NB4 (cell line): ENCODE measurements around the gene ZNF606.

ENCODE experiments used
- POLR2A ChIP-seq: IDR thresholded peaks from 2 replicates; pipeline ENCODE4 v1.6.1; 2011; ENCODE audit warnings: mild to moderate bottlenecking; ENCODE audit not compliant: insufficient read length; ENCODE audit errors: extremely low read depth
- TF ChIP-seq, protein P1 (sequence below): IDR thresholded peaks from one replicate; pipeline ENCODE4 v1.5.1; 2012; ENCODE audit warnings: low read depth, low read length

DNA sequence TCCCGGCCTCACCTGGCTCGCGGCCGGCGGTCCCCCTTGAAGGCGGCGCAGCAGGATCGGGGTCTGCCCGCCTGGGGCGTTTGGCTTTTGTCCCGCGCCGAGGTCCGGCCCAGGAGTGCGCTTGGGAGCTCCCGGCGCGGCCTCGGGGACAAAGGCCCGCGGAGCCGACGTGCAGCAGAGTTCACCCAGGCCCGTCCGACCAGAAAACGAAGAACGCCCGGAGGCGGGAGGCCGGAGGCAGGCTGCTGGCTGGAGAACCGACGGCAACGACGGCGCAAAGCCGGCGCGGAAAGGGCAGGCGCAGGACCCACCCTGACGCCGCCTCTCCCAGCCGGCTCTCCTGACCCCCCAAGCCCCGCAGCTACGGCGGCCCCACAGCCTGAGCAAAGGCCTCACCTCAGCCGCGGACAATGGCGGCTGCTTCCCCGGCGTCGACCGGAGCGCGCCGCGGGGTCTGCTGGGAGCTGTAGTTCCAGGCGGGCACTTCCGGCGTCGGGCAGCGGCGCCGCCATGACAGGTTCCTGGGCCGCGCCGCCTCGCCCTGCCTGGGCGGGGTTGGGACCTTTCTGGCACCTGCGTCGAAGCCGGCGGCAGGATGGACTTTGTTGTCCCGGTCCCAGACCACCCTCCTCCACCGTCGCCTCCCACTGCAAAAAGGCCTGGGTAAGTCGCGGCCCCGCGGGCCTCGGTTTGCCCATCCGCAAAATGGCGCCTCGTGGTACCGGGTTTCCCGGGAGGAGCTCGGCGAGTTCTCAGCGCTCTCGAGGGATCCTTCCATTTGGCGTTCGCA is at the start of gene ZNF606:
- TF ChIP-seq, protein P1, sequence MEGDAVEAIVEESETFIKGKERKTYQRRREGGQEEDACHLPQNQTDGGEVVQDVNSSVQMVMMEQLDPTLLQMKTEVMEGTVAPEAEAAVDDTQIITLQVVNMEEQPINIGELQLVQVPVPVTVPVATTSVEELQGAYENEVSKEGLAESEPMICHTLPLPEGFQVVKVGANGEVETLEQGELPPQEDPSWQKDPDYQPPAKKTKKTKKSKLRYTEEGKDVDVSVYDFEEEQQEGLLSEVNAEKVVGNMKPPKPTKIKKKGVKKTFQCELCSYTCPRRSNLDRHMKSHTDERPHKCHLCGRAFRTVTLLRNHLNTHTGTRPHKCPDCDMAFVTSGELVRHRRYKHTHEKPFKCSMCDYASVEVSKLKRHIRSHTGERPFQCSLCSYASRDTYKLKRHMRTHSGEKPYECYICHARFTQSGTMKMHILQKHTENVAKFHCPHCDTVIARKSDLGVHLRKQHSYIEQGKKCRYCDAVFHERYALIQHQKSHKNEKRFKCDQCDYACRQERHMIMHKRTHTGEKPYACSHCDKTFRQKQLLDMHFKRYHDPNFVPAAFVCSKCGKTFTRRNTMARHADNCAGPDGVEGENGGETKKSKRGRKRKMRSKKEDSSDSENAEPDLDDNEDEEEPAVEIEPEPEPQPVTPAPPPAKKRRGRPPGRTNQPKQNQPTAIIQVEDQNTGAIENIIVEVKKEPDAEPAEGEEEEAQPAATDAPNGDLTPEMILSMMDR = no peak
- no peak for TF ChIP-seq POLR2A
